Activated naive CD8-positive, alpha-beta T cell treated with anti-CD3 and anti-CD28 coated beads, Interleukin-2, amount 50 U/mL, for 24 hours (primary cell): ENCODE results near the gene JSRP1.

Experiments used
- ATAC-seq: fragments of 150-1000 bp; cut with Tn5 transposase; one replicate; pipeline ENCODE4 v1.10.0; 2021
- DNase-seq: peaks from one replicate; pipeline ENCODE4 v3.0.0; 2021
- H3K27ac Mint-ChIP-seq: one replicate; pipeline ENCODE4 v1.8.0; 2021; ENCODE audit warnings: mild to moderate bottlenecking, mixed read lengths
- H3K27me3 Mint-ChIP-seq: one replicate; pipeline ENCODE4 v1.8.0; 2021; ENCODE audit warnings: mixed read lengths
- H3K36me3 Mint-ChIP-seq: one replicate; pipeline ENCODE4 v1.8.0; 2021; ENCODE audit warnings: low read depth, mixed read lengths
- H3K4me1 Mint-ChIP-seq: one replicate; pipeline ENCODE4 v1.8.0; 2021; ENCODE audit warnings: mixed read lengths
- H3K4me3 Mint-ChIP-seq: one replicate; pipeline ENCODE4 v1.8.0; 2021; ENCODE audit warnings: mild to moderate bottlenecking, moderate library complexity, mixed read lengths
- H3K9me3 Mint-ChIP-seq: one replicate; pipeline ENCODE4 v1.8.0; 2021; ENCODE audit warnings: mixed read lengths

JSRP1 gene

GRCh38 chr19:2246801-2247361 lies 9.3 kb downstream of the JSRP1 start:
- no peaks in the 10 kb centered on the region for H3K9me3 Mint-ChIP-seq
- ATAC-seq (no peak), DNase-seq (no peak)
- peaks cover 23% of the 10 kb centered on the region for H3K36me3 Mint-ChIP-seq
- H3K27ac Mint-ChIP-seq = no peak overlapping the region
- peaks cover 11% of the 10 kb centered on the region for H3K4me1 Mint-ChIP-seq
- no peaks in the 10 kb centered on the region for H3K27me3 Mint-ChIP-seq
- no peak overlapping the region for H3K4me3 Mint-ChIP-seq

- Mint-ChIP-seq H3K27ac (no peak overlapping the region), H3K4me3 (no peak overlapping the region), H3K9me3 (no peaks in the 10 kb centered on the region), H3K36me3 (peaks cover 29% of the 10 kb centered on the region), H3K27me3 (no peaks in the 10 kb centered on the region), H3K4me1 (peaks cover 15% of the 10 kb centered on the region)
- no peak for DNase-seq
- no peak for ATAC-seq
Measured at GRCh38 chr19:2246014-2246620, 10.1 kb downstream of the JSRP1 start.

- peaks cover 37% of the 10 kb centered on the region for H3K36me3 Mint-ChIP-seq
- peaks cover 24% of the 10 kb centered on the region for H3K4me1 Mint-ChIP-seq
- H3K27ac Mint-ChIP-seq = no peak overlapping the region
- ATAC-seq = no peak
- H3K4me3 Mint-ChIP-seq = no peak overlapping the region
- H3K27me3 Mint-ChIP-seq = no peaks in the 10 kb centered on the region
- no peaks in the 10 kb centered on the region for H3K9me3 Mint-ChIP-seq
- no peak for DNase-seq
Measured at GRCh38 chr19:2245273-2245672, 10.9 kb downstream of the JSRP1 start.

- Mint-ChIP-seq H3K27me3 (no peaks in the 10 kb centered on the region), H3K4me3 (no peak overlapping the region), H3K36me3 (peaks cover 42% of the 10 kb centered on the region), H3K4me1 (peaks cover 30% of the 10 kb centered on the region), H3K9me3 (no peaks in the 10 kb centered on the region), H3K27ac (no peak overlapping the region)
- DNase-seq = no peak
- no peak for ATAC-seq
Measured at GRCh38 chr19:2244486-2244885, 11.7 kb downstream of the JSRP1 start.

GRCh38 chr19:2244125-2244411 lies 12.1 kb downstream of the JSRP1 start:
- Mint-ChIP-seq H3K27me3 (no peaks in the 10 kb centered on the region), H3K36me3 (peaks cover 45% of the 10 kb centered on the region), H3K27ac (no peak overlapping the region), H3K9me3 (no peaks in the 10 kb centered on the region), H3K4me1 (peaks cover 34% of the 10 kb centered on the region), H3K4me3 (no peak overlapping the region)
- ATAC-seq = no peak
- no peak for DNase-seq

- no peak overlapping the region for H3K4me3 Mint-ChIP-seq
- no peak overlapping the region for H3K27ac Mint-ChIP-seq
- no peaks in the 10 kb centered on the region for H3K9me3 Mint-ChIP-seq
- H3K36me3 Mint-ChIP-seq = peaks cover 49% of the 10 kb centered on the region
- ATAC-seq (no peak), DNase-seq (no peak)
- H3K27me3 Mint-ChIP-seq = no peaks in the 10 kb centered on the region
- H3K4me1 Mint-ChIP-seq = peaks cover 39% of the 10 kb centered on the region
Measured at GRCh38 chr19:2243274-2244124, 12.7 kb downstream of the JSRP1 start.

GRCh38 chr19:2242816-2243215 lies 13.4 kb downstream of the JSRP1 start:
- Mint-ChIP-seq H3K27ac (no peak overlapping the region), H3K9me3 (no peaks in the 10 kb centered on the region)

GRCh38 chr19:2242092-2242537 lies 14.1 kb downstream of the JSRP1 start:
- peak overlapping the region; percentile 56 for H3K27ac Mint-ChIP-seq
- H3K4me1 Mint-ChIP-seq = peaks cover 50% of the 10 kb centered on the region
- H3K36me3 Mint-ChIP-seq = peaks cover 61% of the 10 kb centered on the region
- DNase-seq (no peak), ATAC-seq (no peak)
- no peak overlapping the region for H3K4me3 Mint-ChIP-seq
- no peaks in the 10 kb centered on the region for H3K9me3 Mint-ChIP-seq
- H3K27me3 Mint-ChIP-seq = no peaks in the 10 kb centered on the region

More at GRCh38 chr19:2242816-2243215, 13.4 kb downstream of the JSRP1 start:
- no peak for DNase-seq
- Mint-ChIP-seq H3K27me3 (no peaks in the 10 kb centered on the region), H3K4me1 (peaks cover 46% of the 10 kb centered on the region), H3K36me3 (peaks cover 56% of the 10 kb centered on the region), H3K4me3 (no peak overlapping the region)
- no peak for ATAC-seq

- peaks cover 5% of the 10 kb centered on the region for H3K27me3 Mint-ChIP-seq
- peaks cover 57% of the 10 kb centered on the region for H3K4me1 Mint-ChIP-seq
- no peaks in the 10 kb centered on the region for H3K9me3 Mint-ChIP-seq
- peak overlapping the region; percentile 80 for H3K27ac Mint-ChIP-seq
- peaks cover 67% of the 10 kb centered on the region for H3K36me3 Mint-ChIP-seq
- peak overlapping the region; percentile 85 for H3K4me3 Mint-ChIP-seq
- ATAC-seq (no peak), DNase-seq (no peak)
Measured at GRCh38 chr19:2240881-2241760, 15.1 kb downstream of the JSRP1 start.

- Mint-ChIP-seq H3K4me1 (peaks cover 60% of the 10 kb centered on the region), H3K9me3 (no peaks in the 10 kb centered on the region), H3K27ac (peak overlapping the region; percentile 80), H3K4me3 (peak overlapping the region; percentile 85), H3K36me3 (peaks cover 64% of the 10 kb centered on the region), H3K27me3 (peaks cover 5% of the 10 kb centered on the region)
- DNase-seq = no peak
- no peak for ATAC-seq
Measured at GRCh38 chr19:2239771-2240770, 16.1 kb downstream of the JSRP1 start.

GRCh38 chr19:2239173-2239572 lies 17.0 kb downstream of the JSRP1 start:
- Mint-ChIP-seq H3K27ac (peak overlapping the region; percentile 98), H3K27me3 (peaks cover 5% of the 10 kb centered on the region), H3K36me3 (peaks cover 60% of the 10 kb centered on the region), H3K9me3 (no peaks in the 10 kb centered on the region), H3K4me1 (peaks cover 69% of the 10 kb centered on the region), H3K4me3 (peak overlapping the region; percentile 85)
- DNase-seq (no peak), ATAC-seq (no peak)

- DNase-seq (no peak), ATAC-seq (no peak)
- peaks cover 58% of the 10 kb centered on the region for H3K36me3 Mint-ChIP-seq
- peaks cover 76% of the 10 kb centered on the region for H3K4me1 Mint-ChIP-seq
- no peaks in the 10 kb centered on the region for H3K9me3 Mint-ChIP-seq
- peaks cover 5% of the 10 kb centered on the region for H3K27me3 Mint-ChIP-seq
- peak overlapping the region; percentile 98 for H3K27ac Mint-ChIP-seq
- H3K4me3 Mint-ChIP-seq = peak overlapping the region; percentile 85
Measured at GRCh38 chr19:2237869-2238153, 18.4 kb downstream of the JSRP1 start.

- ATAC-seq (no peak), DNase-seq (no peak)
- H3K27me3 Mint-ChIP-seq = peaks cover 5% of the 10 kb centered on the region
- peaks cover 55% of the 10 kb centered on the region for H3K36me3 Mint-ChIP-seq
- H3K9me3 Mint-ChIP-seq = no peaks in the 10 kb centered on the region
- H3K4me3 Mint-ChIP-seq = peak overlapping the region; percentile 85
- H3K4me1 Mint-ChIP-seq = peaks cover 71% of the 10 kb centered on the region
- peak overlapping the region; percentile 98 for H3K27ac Mint-ChIP-seq
Measured at GRCh38 chr19:2237051-2237868, 19.0 kb downstream of the JSRP1 start.
